CD4-positive, alpha-beta T cell (primary cell): Measurements from ENCODE around the gene PSAPL1. TPM values are rescaled to one million over a fixed set of nuclear protein-coding genes. Genes with fewer than 3 reads are reported as not detected.

Experiments used
- ATAC-seq: fragments of 200-7000 bp; cut with Tn5 transposase; one replicate; pipeline ENCODE4 v1.10.0; 2022; ENCODE audit warnings: mild to moderate bottlenecking; ENCODE audit not compliant: poor library complexity
- CTCF ChIA-PET: fragments of 350-600 bp; sonication (Branson Sonifier 250); formaldehyde crosslinking; loops from one replicate; lab custom pipeline; 2021; ENCODE audit warnings: antibody characterized with exemption, inconsistent platforms; lab: Charles Lee
- POLR2A ChIA-PET: fragments of 350-600 bp; sonication (Branson Sonifier 250); formaldehyde crosslinking; loops from one replicate; lab custom pipeline; 2021; ENCODE audit warnings: antibody characterized with exemption, inconsistent platforms; lab: Charles Lee
- DNase-seq, 14 experiments: peaks; one replicate each; pipeline ENCODE4 v3.0.0-alpha.2; 2013 to 2020; ENCODE audit warnings: mixed read lengths in 2 of 14
- H3K27ac ChIP-seq, 2 donors: one replicate each; pipeline versions ENCODE4 v1.5.1 to v1.7.0; 2013; ENCODE audit warnings: low read length in 2 of 2, low read depth in 1 of 2, mild to moderate bottlenecking in 1 of 2
- H3K27me3 ChIP-seq, 2 experiments: 1 replicate in 1 of 2; 2 replicates in 1 of 2; pipeline versions ENCODE4 v1.6.1 to v1.7.0; 2013; ENCODE audit warnings: low read length in 2 of 2, control low read depth in 1 of 2, mild to moderate bottlenecking in 1 of 2, moderate library complexity in 1 of 2; ENCODE audit not compliant: insufficient read depth in 2 of 2, control insufficient read depth in 1 of 2
- H3K36me3 ChIP-seq: one replicate; pipeline ENCODE4 v1.6.1; 2013; ENCODE audit warnings: low read length, control low read depth; ENCODE audit not compliant: insufficient read depth
- H3K4me1 ChIP-seq: one replicate; pipeline ENCODE4 v1.6.1; 2013; ENCODE audit warnings: low read length, control low read depth; ENCODE audit not compliant: insufficient read depth
- H3K4me3 ChIP-seq: one replicate; pipeline ENCODE4 v1.5.1; 2013; ENCODE audit warnings: mild to moderate bottlenecking, low read length, moderate library complexity
- H3K9me3 ChIP-seq, 2 experiments: 1 replicate in 1 of 2; 2 replicates in 1 of 2; pipeline versions ENCODE4 v1.6.1 to v1.7.0; 2013; ENCODE audit warnings: low read length in 2 of 2, mild to moderate bottlenecking in 2 of 2, control low read depth in 1 of 2, moderate library complexity in 1 of 2; ENCODE audit not compliant: control insufficient read depth in 1 of 2, insufficient read depth in 1 of 2
- H3K27ac Mint-ChIP-seq: one replicate; pipeline ENCODE4 v1.8.0; 2020; ENCODE audit warnings: mixed read lengths
- H3K27me3 Mint-ChIP-seq: one replicate; pipeline ENCODE4 v1.8.0; 2021; ENCODE audit warnings: mixed read lengths
- H3K36me3 Mint-ChIP-seq: one replicate; pipeline ENCODE4 v1.8.0; 2021; ENCODE audit warnings: low read depth, mixed read lengths
- H3K4me1 Mint-ChIP-seq: one replicate; pipeline ENCODE4 v1.8.0; 2021; ENCODE audit warnings: low read depth, mixed read lengths
- H3K4me3 Mint-ChIP-seq: one replicate; pipeline ENCODE4 v1.8.0; 2020; ENCODE audit warnings: mild to moderate bottlenecking, mixed read lengths
- H3K9me3 Mint-ChIP-seq: one replicate; pipeline ENCODE4 v1.8.0; 2020; ENCODE audit warnings: mixed read lengths
- intact Hi-C, 2 experiments: fragments of 100-400 bp; cut with DNase I in 1 of 2; cut with micrococcal nuclease in 1 of 2; formaldehyde crosslinking; loops; one replicate each; pipeline versions ENCODE4 v1.15.1 to v1.9.0; 2023 to 2025; cut with DNase I, micrococcal nuclease
- total RNA-seq, 174 experiments: library from RNA in 2 of 174; stranded (reverse) in 2 of 174; gene quantifications; one replicate each; pipeline ENCODE4 v1.2.3 and lab custom pipeline; 2021 to 2026
- TF ChIP-seq, protein P1 (sequence below): fragments of 200-600 bp; IDR thresholded peaks from one replicate; pipeline ENCODE4 v1.8.0; 2022; ENCODE audit warnings: antibody characterized with exemption, mild to moderate bottlenecking

The PSAPL1 gene
- total RNA-seq, 2 experiments from 2014 or later = not detected

- TF ChIP-seq, protein P1, sequence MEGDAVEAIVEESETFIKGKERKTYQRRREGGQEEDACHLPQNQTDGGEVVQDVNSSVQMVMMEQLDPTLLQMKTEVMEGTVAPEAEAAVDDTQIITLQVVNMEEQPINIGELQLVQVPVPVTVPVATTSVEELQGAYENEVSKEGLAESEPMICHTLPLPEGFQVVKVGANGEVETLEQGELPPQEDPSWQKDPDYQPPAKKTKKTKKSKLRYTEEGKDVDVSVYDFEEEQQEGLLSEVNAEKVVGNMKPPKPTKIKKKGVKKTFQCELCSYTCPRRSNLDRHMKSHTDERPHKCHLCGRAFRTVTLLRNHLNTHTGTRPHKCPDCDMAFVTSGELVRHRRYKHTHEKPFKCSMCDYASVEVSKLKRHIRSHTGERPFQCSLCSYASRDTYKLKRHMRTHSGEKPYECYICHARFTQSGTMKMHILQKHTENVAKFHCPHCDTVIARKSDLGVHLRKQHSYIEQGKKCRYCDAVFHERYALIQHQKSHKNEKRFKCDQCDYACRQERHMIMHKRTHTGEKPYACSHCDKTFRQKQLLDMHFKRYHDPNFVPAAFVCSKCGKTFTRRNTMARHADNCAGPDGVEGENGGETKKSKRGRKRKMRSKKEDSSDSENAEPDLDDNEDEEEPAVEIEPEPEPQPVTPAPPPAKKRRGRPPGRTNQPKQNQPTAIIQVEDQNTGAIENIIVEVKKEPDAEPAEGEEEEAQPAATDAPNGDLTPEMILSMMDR = no peak
- Histone ChIP-seq H3K27ac (no peak overlapping the region), H3K27me3 (peaks cover 4 to 8% of the 10 kb centered on the region in 2 experiments), H3K4me3 (no peak overlapping the region), H3K9me3 (peaks cover 10 to 11% of the 10 kb centered on the region in 2 experiments), H3K36me3 (no peaks in the 10 kb centered on the region), H3K4me1 (no peaks in the 10 kb centered on the region)
- Mint-ChIP-seq H3K27me3 (peaks cover 26% of the 10 kb centered on the region), H3K27ac (no peak overlapping the region), H3K4me3 (no peak overlapping the region), H3K4me1 (no peaks in the 10 kb centered on the region), H3K9me3 (peaks cover 14% of the 10 kb centered on the region), H3K36me3 (no peaks in the 10 kb centered on the region)
- ATAC-seq = no peak
- POLR2A ChIA-PET = no interaction called here
- intact Hi-C loops = no loop called here
- no peak for DNase-seq
- CTCF ChIA-PET = no interaction called here
Measured at GRCh38 chr4:7410446-7410845, 24.3 kb downstream of the PSAPL1 start.

- Mint-ChIP-seq H3K4me1 (no peaks in the 10 kb centered on the region), H3K27me3 (peaks cover 9% of the 10 kb centered on the region), H3K27ac (no peak overlapping the region), H3K36me3 (no peaks in the 10 kb centered on the region), H3K9me3 (peaks cover 14% of the 10 kb centered on the region), H3K4me3 (no peak overlapping the region)
- TF ChIP-seq, protein P1 = no peak
- DNase-seq (no peak), ATAC-seq (no peak)
- intact Hi-C loops = no loop called here
- ChIA-PET POLR2A (no interaction called here), CTCF (no interaction called here)
- Histone ChIP-seq H3K27me3 (no peaks in the 10 kb centered on the region), H3K4me3 (no peak overlapping the region), H3K27ac (no peak overlapping the region), H3K9me3 (peaks cover 10 to 11% of the 10 kb centered on the region in 2 experiments), H3K36me3 (no peaks in the 10 kb centered on the region), H3K4me1 (no peaks in the 10 kb centered on the region)
Measured at GRCh38 chr4:7408166-7408565, 26.6 kb downstream of the PSAPL1 start.

- intact Hi-C loops = no loop called here
- ChIA-PET CTCF (no interaction called here), POLR2A (no interaction called here)
- H3K4me3 ChIP-seq = no peak overlapping the region
- H3K4me1 ChIP-seq = no peaks in the 10 kb centered on the region
- Mint-ChIP-seq H3K9me3 (peaks cover 4% of the 10 kb centered on the region), H3K27ac (no peak overlapping the region), H3K36me3 (no peaks in the 10 kb centered on the region), H3K4me3 (no peak overlapping the region), H3K4me1 (no peaks in the 10 kb centered on the region), H3K27me3 (peaks cover 19% of the 10 kb centered on the region)
- TF ChIP-seq, protein P1 = no peak
- ATAC-seq = no peak
- H3K27ac ChIP-seq = no peak overlapping the region
- peaks cover 2 to 6% of the 10 kb centered on the region in 2 experiments for H3K9me3 ChIP-seq
- peaks cover 0 to 3% of the 10 kb centered on the region in 2 experiments for H3K27me3 ChIP-seq
- no peak for DNase-seq
- no peaks in the 10 kb centered on the region for H3K36me3 ChIP-seq
Measured at GRCh38 chr4:7403001-7403400, 31.7 kb downstream of the PSAPL1 start.
